GM19455 (cell line): ENCODE measurements around the gene EGFR.

Experiments used
- ATAC-seq: cut with Tn5 transposase; IDR thresholded peaks from one replicate; pipeline ENCODE4 v1.9.1; 2021; ENCODE audit not compliant: unreplicated experiment

Gene EGFR

GRCh38 chr7:55206235-55207029 lies 187.6 kb downstream of the EGFR start:
- no peak for ATAC-seq

- no peak for ATAC-seq
Measured at GRCh38 chr7:55207436-55208125, 188.8 kb downstream of the EGFR start.

DNA sequence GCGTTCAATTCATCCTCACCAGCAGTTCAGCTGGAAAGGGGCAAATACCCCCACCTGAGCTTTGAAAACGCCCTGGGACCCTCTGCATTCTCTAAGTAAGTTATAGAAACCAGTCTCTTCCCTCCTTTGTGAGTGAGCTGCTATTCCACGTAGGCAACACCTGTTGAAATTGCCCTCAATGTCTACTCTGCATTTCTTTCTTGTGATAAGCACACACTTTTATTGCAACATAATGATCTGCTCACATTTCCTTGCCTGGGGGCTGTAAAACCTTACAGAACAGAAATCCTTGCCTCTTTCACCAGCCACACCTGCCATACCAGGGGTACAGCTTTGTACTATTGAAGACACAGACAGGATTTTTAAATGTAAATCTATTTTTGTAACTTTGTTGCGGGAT lies 190.5 kb downstream of the EGFR start:
- no peak for ATAC-seq

DNA sequence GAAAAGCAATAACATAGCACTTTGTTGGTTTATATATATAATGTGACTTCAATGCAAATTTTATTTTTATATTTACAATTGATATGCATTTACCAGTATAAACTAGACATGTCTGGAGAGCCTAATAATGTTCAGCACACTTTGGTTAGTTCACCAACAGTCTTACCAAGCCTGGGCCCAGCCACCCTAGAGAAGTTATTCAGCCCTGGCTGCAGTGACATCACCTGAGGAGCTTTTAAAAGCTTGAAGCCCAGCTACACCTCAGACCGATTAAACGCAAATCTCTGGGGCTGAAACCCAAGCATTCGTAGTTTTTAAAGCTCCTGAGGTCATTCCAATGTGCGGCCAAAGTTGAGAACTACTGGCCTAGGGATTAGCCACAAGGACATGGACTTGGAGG lies 191.4 kb downstream of the EGFR start:
- ATAC-seq = no peak

- ATAC-seq = no peak
Measured at GRCh38 chr7:55210716-55211115, 191.9 kb downstream of the EGFR start.

DNA sequence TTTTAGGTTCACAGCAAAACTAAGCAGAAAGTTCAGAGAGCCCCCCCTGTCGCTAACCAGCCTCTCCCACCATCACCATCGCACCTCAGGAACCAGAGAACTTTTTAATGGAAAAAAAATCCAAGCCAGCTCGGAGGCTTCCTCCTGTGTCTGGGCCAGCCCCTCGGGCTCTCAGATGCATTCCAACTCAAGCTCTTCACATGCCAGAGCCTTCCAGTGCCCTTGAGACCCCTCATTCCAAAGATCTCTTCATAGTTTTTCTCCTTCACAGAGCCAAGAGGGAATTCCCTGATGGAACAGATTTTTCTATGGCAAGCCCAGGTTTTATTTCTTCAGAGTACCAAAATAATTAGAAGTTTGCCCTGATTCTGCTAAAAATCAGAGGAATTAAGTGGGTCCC lies 192.9 kb downstream of the EGFR start:
- no peak for ATAC-seq

DNA sequence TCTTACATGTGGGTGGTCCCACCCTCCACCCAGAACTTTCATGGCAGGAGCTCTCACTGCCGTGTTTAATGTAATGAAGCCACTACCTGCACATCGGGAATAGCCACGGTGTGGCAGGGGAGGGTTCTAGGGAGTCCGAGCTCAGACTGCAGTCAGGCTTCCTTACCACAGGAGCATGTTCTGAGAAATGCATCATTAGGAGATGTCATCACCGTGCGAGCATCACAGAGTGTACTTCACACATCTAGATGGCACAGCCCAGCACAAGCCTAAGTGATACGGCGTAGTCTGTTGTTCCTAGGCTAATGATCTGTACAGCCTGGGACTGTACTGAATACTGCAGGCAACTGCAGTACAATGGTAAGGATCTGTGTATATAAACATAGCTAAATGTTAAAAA lies 193.4 kb downstream of the EGFR start:
- no peak for ATAC-seq

DNA sequence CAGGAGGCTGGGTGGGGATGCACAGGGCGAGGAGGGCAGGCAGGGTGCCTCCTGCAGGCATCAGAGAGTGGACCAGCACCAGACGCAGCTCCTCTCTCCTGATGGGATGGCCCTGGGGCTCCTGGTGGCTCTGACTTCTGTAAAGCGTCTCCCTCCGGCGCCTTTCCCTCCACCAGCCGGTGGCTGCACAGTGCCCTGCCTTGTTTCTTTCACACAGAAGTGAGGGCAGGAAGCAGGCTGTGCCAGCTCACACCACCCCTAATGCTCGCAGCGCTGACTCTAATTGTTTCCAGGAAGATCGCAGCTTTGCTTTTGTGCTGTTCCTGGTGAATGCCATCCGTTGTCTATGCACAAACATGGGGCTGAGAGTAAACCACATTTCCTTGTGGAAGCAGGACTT lies 194.0 kb downstream of the EGFR start:
- ATAC-seq = no peak

DNA sequence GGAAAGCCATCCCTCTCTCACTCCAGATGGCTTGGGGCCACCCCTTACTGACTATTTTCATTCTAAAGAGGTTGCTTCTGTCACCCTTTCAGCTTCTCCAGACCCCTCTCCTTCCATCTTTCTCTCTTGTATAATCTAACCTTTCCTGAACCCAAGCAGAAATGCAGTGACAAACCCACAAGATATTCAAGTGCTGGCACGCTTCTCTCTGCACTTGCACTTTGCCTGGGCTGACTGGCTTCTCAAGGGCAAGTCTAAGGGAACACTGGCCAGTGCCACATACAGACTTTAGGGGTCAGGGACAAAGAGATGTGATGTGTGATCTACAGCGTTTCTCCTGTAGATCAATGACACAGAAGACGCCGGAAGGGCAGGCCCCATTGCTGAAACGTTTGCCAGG lies 195.9 kb downstream of the EGFR start:
- ATAC-seq = no peak

DNA sequence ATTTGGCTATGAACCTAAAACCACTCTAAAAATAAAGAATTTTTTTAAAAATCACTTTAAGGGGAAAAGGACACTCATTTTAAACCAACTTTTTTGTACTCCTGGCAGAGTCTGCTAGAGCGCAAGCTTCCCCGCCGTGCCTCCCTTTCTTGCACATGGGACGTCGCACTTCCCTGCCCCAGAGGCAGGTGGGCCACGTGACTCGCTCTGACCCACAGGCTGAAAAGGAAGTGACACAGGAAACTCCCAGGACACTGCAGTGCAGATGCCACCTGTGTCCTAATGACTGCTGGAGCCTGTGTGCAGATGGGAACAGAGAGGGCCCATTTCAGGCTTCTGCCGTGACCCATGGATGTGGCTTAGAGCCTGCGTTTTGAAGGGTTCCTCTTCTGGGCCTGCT lies 204.2 kb downstream of the EGFR start:
- ATAC-seq = no peak

DNA sequence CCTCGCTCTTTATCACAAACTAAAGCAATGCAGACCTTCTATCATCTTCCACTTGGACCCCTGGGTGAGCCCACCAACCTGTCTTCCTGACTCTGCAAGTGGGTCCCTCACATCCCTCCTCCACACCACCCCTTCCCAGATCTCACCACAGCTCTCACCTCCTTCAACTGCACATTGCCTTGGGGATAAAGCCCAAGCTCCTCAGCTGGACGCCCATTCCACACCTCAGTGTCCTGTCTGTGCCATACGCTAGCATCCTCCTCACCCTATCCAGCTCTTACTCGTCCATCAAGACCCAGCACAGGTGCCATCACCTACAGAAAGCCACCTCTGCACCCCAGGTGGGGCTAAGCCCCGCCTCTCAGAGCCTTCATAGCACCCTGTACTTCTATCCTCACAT lies 205.3 kb downstream of the EGFR start:
- no peak for ATAC-seq

- no peak for ATAC-seq
Measured at GRCh38 chr7:55224810-55225209, 206.0 kb downstream of the EGFR start.

GRCh38 chr7:55230014-55230413 lies 211.2 kb downstream of the EGFR start:
- ATAC-seq = no peak

- ATAC-seq = no peak
Measured at GRCh38 chr7:55231736-55232280, 213.0 kb downstream of the EGFR start.

GRCh38 chr7:55233001-55233400 lies 214.2 kb downstream of the EGFR start:
- ATAC-seq = no peak

GRCh38 chr7:55234408-55234807 lies 215.6 kb downstream of the EGFR start:
- ATAC-seq = no peak

- no peak for ATAC-seq
Measured at GRCh38 chr7:55235115-55235514, 216.3 kb downstream of the EGFR start.

DNA sequence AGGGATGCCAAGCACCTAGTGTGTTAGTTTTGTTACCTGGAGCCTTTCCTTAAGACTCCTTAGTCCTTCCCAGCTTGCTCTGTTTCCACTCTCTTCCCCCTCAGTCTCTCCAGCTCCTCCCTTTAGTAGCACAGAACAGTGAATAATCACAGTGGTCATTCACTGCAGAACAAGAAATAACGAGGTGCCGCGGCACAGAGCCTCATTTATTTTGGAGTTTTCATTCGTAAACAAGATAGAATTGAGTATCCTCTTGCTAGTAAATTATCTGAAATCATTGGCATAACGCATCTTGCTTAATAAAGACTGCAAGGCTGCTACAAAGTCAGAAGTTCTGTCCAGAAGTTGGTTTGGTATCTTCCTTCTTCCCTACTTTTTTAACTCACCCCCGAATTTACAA lies 217.0 kb downstream of the EGFR start:
- no peak for ATAC-seq

GRCh38 chr7:55236476-55236875 lies 217.7 kb downstream of the EGFR start:
- no peak for ATAC-seq

GRCh38 chr7:55237156-55237893 lies 218.5 kb downstream of the EGFR start:
- ATAC-seq = no peak

GRCh38 chr7:55239406-55239805 lies 220.6 kb downstream of the EGFR start:
- ATAC-seq = no peak
